Measurements from ENCODE around the gene FSCN2.
"Not testable (repeated sequence)": the region's sequence is repeated elsewhere in the genome, so short reads cannot be mapped to it uniquely, and the experiment has no call there.

Gene FSCN2

GRCh38 chr17:81528384-81528650, 140 bp downstream of the FSCN2 start:
- H3K9ac ChIP-seq: no peak overlapping the region
- no peaks in the 10 kb centered on the region for H3K4me1 ChIP-seq (ENCODE audit: low read depth, poor library complexity, severe bottlenecking)
- H3K27ac ChIP-seq: no peak overlapping the region
- H3K27me3 ChIP-seq (ENCODE audit: insufficient read depth, low read depth): peaks cover 59% of the 10 kb centered on the region
- TF ChIP-seq CTCF (conservative IDR thresholded peaks at IDR 0.05; ENCODE audit: low read depth, low read length): no peak
- H4K20me1 ChIP-seq (ENCODE audit: insufficient read depth): no peaks in the 10 kb centered on the region
- no peaks in the 10 kb centered on the region for H3K79me2 ChIP-seq (ENCODE audit: insufficient read depth, low read depth)
- no peaks in the 10 kb centered on the region for H3K36me3 ChIP-seq (ENCODE audit: insufficient read depth)
- no peak overlapping the region for H2AFZ ChIP-seq (ENCODE audit: low read depth)
- H3K4me2 ChIP-seq: no peak overlapping the region
- H3K4me3 ChIP-seq (IDR thresholded peaks at IDR 0.05; ENCODE audit: insufficient read depth, low read depth, low read length): no peak overlapping the region

- H3K4me2 ChIP-seq: no peak overlapping the region
- H3K4me3 ChIP-seq (IDR thresholded peaks at IDR 0.05; ENCODE audit: insufficient read depth, low read depth, low read length): no peak overlapping the region
- H3K9ac ChIP-seq: no peak overlapping the region
- peaks cover 57% of the 10 kb centered on the region for H3K27me3 ChIP-seq (ENCODE audit: insufficient read depth, low read depth)
- no peak for TF ChIP-seq CTCF (conservative IDR thresholded peaks at IDR 0.05; ENCODE audit: low read depth, low read length)
- H3K27ac ChIP-seq: no peak overlapping the region
- no peak overlapping the region for H2AFZ ChIP-seq (ENCODE audit: low read depth)
- no peaks in the 10 kb centered on the region for H3K79me2 ChIP-seq (ENCODE audit: insufficient read depth, low read depth)
- H4K20me1 ChIP-seq (ENCODE audit: insufficient read depth): no peaks in the 10 kb centered on the region
- H3K36me3 ChIP-seq (ENCODE audit: insufficient read depth): no peaks in the 10 kb centered on the region
- H3K4me1 ChIP-seq (ENCODE audit: low read depth, poor library complexity, severe bottlenecking): no peaks in the 10 kb centered on the region
Observed at GRCh38 chr17:81528651-81529436, 667 bp downstream of the FSCN2 start.

- H3K4me3 ChIP-seq (IDR thresholded peaks at IDR 0.05; ENCODE audit: insufficient read depth, low read depth, low read length): no peak overlapping the region
- no peak for TF ChIP-seq CTCF (conservative IDR thresholded peaks at IDR 0.05; ENCODE audit: low read depth, low read length)
- H3K9ac ChIP-seq: no peak overlapping the region
- no peaks in the 10 kb centered on the region for H3K4me1 ChIP-seq (ENCODE audit: low read depth, poor library complexity, severe bottlenecking)
- H3K4me2 ChIP-seq: no peak overlapping the region
- peaks cover 54% of the 10 kb centered on the region for H3K27me3 ChIP-seq (ENCODE audit: insufficient read depth, low read depth)
- H2AFZ ChIP-seq (ENCODE audit: low read depth): no peak overlapping the region
- H4K20me1 ChIP-seq (ENCODE audit: insufficient read depth): no peaks in the 10 kb centered on the region
- H3K27ac ChIP-seq: no peak overlapping the region
- no peaks in the 10 kb centered on the region for H3K36me3 ChIP-seq (ENCODE audit: insufficient read depth)
- no peaks in the 10 kb centered on the region for H3K79me2 ChIP-seq (ENCODE audit: insufficient read depth, low read depth)
Observed at GRCh38 chr17:81529437-81529803, 1.2 kb downstream of the FSCN2 start.

GRCh38 chr17:81531013-81531412, 2.8 kb downstream of the FSCN2 start:
- not testable (repeated sequence) for H3K4me2 ChIP-seq; H2AFZ ChIP-seq (ENCODE audit: low read depth); H3K36me3 ChIP-seq (ENCODE audit: insufficient read depth); H4K20me1 ChIP-seq (ENCODE audit: insufficient read depth); H3K4me3 ChIP-seq (IDR thresholded peaks at IDR 0.05; ENCODE audit: insufficient read depth, low read depth, low read length); H3K79me2 ChIP-seq (ENCODE audit: insufficient read depth, low read depth); H3K9ac ChIP-seq; H3K4me1 ChIP-seq (ENCODE audit: low read depth, poor library complexity, severe bottlenecking); H3K27ac ChIP-seq
- H3K27me3 ChIP-seq (ENCODE audit: insufficient read depth, low read depth): peaks cover 40% of the 10 kb centered on the region

- not testable (repeated sequence) for H3K4me3 ChIP-seq (IDR thresholded peaks at IDR 0.05; ENCODE audit: insufficient read depth, low read depth, low read length); H3K4me1 ChIP-seq (ENCODE audit: low read depth, poor library complexity, severe bottlenecking); H3K36me3 ChIP-seq (ENCODE audit: insufficient read depth); H3K27ac ChIP-seq; H3K4me2 ChIP-seq; H4K20me1 ChIP-seq (ENCODE audit: insufficient read depth); H3K79me2 ChIP-seq (ENCODE audit: insufficient read depth, low read depth); H3K9ac ChIP-seq; H2AFZ ChIP-seq (ENCODE audit: low read depth)
- H3K27me3 ChIP-seq (ENCODE audit: insufficient read depth, low read depth): peaks cover 30% of the 10 kb centered on the region
Observed at GRCh38 chr17:81531998-81532404, 3.8 kb downstream of the FSCN2 start.
